ENCODE results near the gene ZC2HC1C. TPM values are rescaled to one million over a fixed set of nuclear protein-coding genes. Genes with fewer than 3 reads are reported as not detected.

ZC2HC1C gene
- total and polyA plus RNA-seq, 2 of the 13 experiments (the other 11 are each of a cell fraction or from before 2014, with no cell fraction given) = 3.3 to 3.5 TPM

DNA sequence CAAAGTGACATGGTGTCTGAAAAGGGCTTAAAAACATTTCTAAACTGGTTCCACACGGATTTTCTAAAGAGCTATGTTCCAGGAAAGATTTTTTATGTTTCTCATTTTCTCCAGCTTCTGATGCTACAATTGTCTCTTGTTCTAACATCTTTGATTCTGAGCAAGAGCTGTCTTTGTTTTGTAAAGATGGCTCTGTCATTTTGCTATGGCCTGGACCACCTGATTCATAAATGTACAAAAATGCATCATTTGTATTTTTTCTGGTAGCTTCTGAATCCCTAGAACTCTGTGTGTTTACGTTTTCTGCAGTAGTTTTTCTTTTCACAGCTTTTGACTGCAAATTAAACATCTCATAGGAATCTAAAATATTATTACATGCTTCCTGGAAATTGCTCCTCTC, 21.3 kb upstream of the ZC2HC1C start:
- peaks cover 60% of the 10 kb centered on the region for H3K4me1 ChIP-seq (ENCODE audit: insufficient read depth, low read length)
- 91% methylated on average over 2 of the region's 2 CpGs for WGBS (ENCODE audit: low lambda C conversion rate)
- no peaks in the 10 kb centered on the region for H3K9me3 ChIP-seq (ENCODE audit: low read length)
- H3K4me2 ChIP-seq (ENCODE audit: low read depth, low read length) = no peak overlapping the region
- no peak overlapping the region for H3K4me3 ChIP-seq (replicated peaks in 1 of 3; ENCODE audit: insufficient read depth in 1 of 3, low read depth in 2 of 3, low read length in 3 of 3)
- no TSS peak for BruUV-seq (replicated peaks)
- FAIRE-seq = no peak
- ATAC-seq = no peak
- ChIA-PET CTCF (ENCODE audit: low intra/inter-chr PET ratio, low total read pairs) (no interaction called here), POLR2A (interaction anchor here (1.2 to 4.2 kb wide), 3 partner anchors 16 to 97 kb away, joined by 3 to 18 read pairs (median 3); partner anchors contain the start of genes ACYP1 and PGF)
- in situ Hi-C loops (cut with HindIII; ENCODE audit: extremely low pct_ligation_motif_present, low pct_unique_long_range_greater_than_20kb) = no loop called here
- no peaks in the 10 kb centered on the region for H3K27me3 ChIP-seq (ENCODE audit: control insufficient read depth in 1 of 2, insufficient read depth in 2 of 2, low read length in 2 of 2)
- DNase-seq (ENCODE audit: low spot score) = no peak
- H3K27ac ChIP-seq (ENCODE audit: extremely low read length, insufficient read depth, low read length) = no peak overlapping the region
- H3K9ac ChIP-seq (ENCODE audit: insufficient read depth, low read depth, low read length) = no peak overlapping the region
- no peak overlapping the region for H2AFZ ChIP-seq (ENCODE audit: low read length)
- no peaks in the 10 kb centered on the region for H4K20me1 ChIP-seq (ENCODE audit: insufficient read depth, low read length)
- intact Hi-C loops (cut with micrococcal nuclease; ENCODE audit: unreplicated experiment) = no loop called here
- H3K79me2 ChIP-seq (ENCODE audit: insufficient read depth, low read length) = peaks cover 27% of the 10 kb centered on the region
- H3K36me3 ChIP-seq (replicated peaks in 1 of 2; ENCODE audit: control insufficient read depth in 1 of 2, insufficient read depth in 2 of 2, low read length in 2 of 2) = no peaks in the 10 kb centered on the region; a peak in 1 of 5 replicates
- TF ChIP-seq RELA (CRISPR knock-in tag; IDR thresholded peaks at IDR 0.05) (no peak), ZNF274 (CRISPR knock-in tag; IDR thresholded peaks at IDR 0.05) (no peak), ZNF605 (CRISPR knock-in tag; IDR thresholded peaks at IDR 0.05) (no peak), ZNF550 (CRISPR knock-in tag; IDR thresholded peaks at IDR 0.05; ENCODE audit: borderline replicate concordance) (no peak), KLF12 (CRISPR knock-in tag; IDR thresholded peaks at IDR 0.05; ENCODE audit: borderline replicate concordance) (no peak), CENPT (CRISPR knock-in tag; IDR thresholded peaks at IDR 0.05; ENCODE audit: low read depth) (no peak), SNAPC5 (CRISPR knock-in tag; IDR thresholded peaks at IDR 0.05; ENCODE audit: borderline replicate concordance) (no peak)
- TF ChIP-seq, protein P1, sequence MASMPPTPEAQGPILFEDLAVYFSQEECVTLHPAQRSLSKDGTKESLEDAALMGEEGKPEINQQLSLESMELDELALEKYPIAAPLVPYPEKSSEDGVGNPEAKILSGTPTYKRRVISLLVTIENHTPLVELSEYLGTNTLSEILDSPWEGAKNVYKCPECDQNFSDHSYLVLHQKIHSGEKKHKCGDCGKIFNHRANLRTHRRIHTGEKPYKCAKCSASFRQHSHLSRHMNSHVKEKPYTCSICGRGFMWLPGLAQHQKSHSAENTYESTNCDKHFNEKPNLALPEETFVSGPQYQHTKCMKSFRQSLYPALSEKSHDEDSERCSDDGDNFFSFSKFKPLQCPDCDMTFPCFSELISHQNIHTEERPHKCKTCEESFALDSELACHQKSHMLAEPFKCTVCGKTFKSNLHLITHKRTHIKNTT (CRISPR knock-in tag; IDR thresholded peaks at IDR 0.05) = no peak
- TF ChIP-seq, protein P2, sequence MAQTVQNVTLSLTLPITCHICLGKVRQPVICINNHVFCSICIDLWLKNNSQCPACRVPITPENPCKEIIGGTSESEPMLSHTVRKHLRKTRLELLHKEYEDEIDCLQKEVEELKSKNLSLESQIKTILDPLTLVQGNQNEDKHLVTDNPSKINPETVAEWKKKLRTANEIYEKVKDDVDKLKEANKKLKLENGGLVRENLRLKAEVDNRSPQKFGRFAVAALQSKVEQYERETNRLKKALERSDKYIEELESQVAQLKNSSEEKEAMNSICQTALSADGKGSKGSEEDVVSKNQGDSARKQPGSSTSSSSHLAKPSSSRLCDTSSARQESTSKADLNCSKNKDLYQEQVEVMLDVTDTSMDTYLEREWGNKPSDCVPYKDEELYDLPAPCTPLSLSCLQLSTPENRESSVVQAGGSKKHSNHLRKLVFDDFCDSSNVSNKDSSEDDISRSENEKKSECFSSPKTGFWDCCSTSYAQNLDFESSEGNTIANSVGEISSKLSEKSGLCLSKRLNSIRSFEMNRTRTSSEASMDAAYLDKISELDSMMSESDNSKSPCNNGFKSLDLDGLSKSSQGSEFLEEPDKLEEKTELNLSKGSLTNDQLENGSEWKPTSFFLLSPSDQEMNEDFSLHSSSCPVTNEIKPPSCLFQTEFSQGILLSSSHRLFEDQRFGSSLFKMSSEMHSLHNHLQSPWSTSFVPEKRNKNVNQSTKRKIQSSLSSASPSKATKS (CRISPR knock-in tag; IDR thresholded peaks at IDR 0.05) = no peak
- TF ChIP-seq, protein P3, sequence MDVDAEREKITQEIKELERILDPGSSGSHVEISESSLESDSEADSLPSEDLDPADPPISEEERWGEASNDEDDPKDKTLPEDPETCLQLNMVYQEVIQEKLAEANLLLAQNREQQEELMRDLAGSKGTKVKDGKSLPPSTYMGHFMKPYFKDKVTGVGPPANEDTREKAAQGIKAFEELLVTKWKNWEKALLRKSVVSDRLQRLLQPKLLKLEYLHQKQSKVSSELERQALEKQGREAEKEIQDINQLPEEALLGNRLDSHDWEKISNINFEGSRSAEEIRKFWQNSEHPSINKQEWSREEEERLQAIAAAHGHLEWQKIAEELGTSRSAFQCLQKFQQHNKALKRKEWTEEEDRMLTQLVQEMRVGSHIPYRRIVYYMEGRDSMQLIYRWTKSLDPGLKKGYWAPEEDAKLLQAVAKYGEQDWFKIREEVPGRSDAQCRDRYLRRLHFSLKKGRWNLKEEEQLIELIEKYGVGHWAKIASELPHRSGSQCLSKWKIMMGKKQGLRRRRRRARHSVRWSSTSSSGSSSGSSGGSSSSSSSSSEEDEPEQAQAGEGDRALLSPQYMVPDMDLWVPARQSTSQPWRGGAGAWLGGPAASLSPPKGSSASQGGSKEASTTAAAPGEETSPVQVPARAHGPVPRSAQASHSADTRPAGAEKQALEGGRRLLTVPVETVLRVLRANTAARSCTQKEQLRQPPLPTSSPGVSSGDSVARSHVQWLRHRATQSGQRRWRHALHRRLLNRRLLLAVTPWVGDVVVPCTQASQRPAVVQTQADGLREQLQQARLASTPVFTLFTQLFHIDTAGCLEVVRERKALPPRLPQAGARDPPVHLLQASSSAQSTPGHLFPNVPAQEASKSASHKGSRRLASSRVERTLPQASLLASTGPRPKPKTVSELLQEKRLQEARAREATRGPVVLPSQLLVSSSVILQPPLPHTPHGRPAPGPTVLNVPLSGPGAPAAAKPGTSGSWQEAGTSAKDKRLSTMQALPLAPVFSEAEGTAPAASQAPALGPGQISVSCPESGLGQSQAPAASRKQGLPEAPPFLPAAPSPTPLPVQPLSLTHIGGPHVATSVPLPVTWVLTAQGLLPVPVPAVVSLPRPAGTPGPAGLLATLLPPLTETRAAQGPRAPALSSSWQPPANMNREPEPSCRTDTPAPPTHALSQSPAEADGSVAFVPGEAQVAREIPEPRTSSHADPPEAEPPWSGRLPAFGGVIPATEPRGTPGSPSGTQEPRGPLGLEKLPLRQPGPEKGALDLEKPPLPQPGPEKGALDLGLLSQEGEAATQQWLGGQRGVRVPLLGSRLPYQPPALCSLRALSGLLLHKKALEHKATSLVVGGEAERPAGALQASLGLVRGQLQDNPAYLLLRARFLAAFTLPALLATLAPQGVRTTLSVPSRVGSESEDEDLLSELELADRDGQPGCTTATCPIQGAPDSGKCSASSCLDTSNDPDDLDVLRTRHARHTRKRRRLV (CRISPR knock-in tag; IDR thresholded peaks at IDR 0.05) = no peak
